ENCODE measurements around the gene KREMEN2. TPM values are rescaled to one million over a fixed set of nuclear protein-coding genes. Genes with fewer than 3 reads are reported as not detected.

KREMEN2 gene
- total and polyA plus RNA-seq, 2 of the 4 experiments (the other 2 are of a cell fraction), result 0.03 TPM; not detected in 1

- no peak overlapping the region for H4K5ac ChIP-seq (ENCODE audit: low read depth, low read length)
- DNase-seq (no peak), ATAC-seq (ENCODE audit: low read depth) (no peak)
- 0 out of 2 replicates have a peak, but pooled peaks cover 3% of the 10 kb centered on the region for H3K9me1 ChIP-seq (ENCODE audit: insufficient read depth, low read length)
- no peak overlapping the region for H3K23ac ChIP-seq (ENCODE audit: low read depth, low read length)
- no peak overlapping the region for H2BK120ac ChIP-seq (ENCODE audit: low read depth, low read length)
- H3K18ac ChIP-seq (ENCODE audit: low read depth, low read length), result no peak overlapping the region
- no peak overlapping the region for H2AFZ ChIP-seq (replicated peaks; ENCODE audit: low read length, poor library complexity)
- H3K36me3 ChIP-seq (ENCODE audit: control insufficient read depth, insufficient read depth, low read length), result peaks cover 21% of the 10 kb centered on the region
- H2BK15ac ChIP-seq (ENCODE audit: low read depth, low read length), result no peak overlapping the region
- no peaks in the 10 kb centered on the region for H3K4me1 ChIP-seq (ENCODE audit: control insufficient read depth, insufficient read depth, low read length)
- H2AK5ac ChIP-seq (ENCODE audit: low read depth, low read length), result no peak overlapping the region
- no peak overlapping the region for H2BK5ac ChIP-seq (ENCODE audit: low read depth, low read length, poor library complexity, severe bottlenecking)
- TF ChIP-seq, protein P1, sequence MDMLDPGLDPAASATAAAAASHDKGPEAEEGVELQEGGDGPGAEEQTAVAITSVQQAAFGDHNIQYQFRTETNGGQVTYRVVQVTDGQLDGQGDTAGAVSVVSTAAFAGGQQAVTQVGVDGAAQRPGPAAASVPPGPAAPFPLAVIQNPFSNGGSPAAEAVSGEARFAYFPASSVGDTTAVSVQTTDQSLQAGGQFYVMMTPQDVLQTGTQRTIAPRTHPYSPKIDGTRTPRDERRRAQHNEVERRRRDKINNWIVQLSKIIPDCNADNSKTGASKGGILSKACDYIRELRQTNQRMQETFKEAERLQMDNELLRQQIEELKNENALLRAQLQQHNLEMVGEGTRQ (IDR thresholded peaks at IDR 0.05; ENCODE audit: low read depth, low read length), result no peak
- TF ChIP-seq ELK1 (IDR thresholded peaks at IDR 0.05; ENCODE audit: borderline replicate concordance, low read depth, low read length) (no peak), RFX5 (IDR thresholded peaks at IDR 0.05; ENCODE audit: low read depth, low read length) (no peak), RCOR1 (IDR thresholded peaks at IDR 0.05; ENCODE audit: insufficient replicate concordance, low read length) (no peak), MXI1 (IDR thresholded peaks at IDR 0.05; ENCODE audit: borderline replicate concordance, low read depth, low read length) (no peak), POLR2A (IDR thresholded peaks at IDR 0.05; ENCODE audit: low read depth, low read length) (no peak), MAFK (IDR thresholded peaks at IDR 0.05; ENCODE audit: low read depth, low read length) (no peak), CEBPB (IDR thresholded peaks at IDR 0.05; ENCODE audit: low read depth, low read length) (no peak), SMC3 (IDR thresholded peaks at IDR 0.05; ENCODE audit: low read depth, low read length) (no peak), NFE2L2 (IDR thresholded peaks at IDR 0.05; ENCODE audit: low read depth, low read length) (no peak), CHD1 (IDR thresholded peaks at IDR 0.05; ENCODE audit: low read depth, low read length) (no peak), MAZ (IDR thresholded peaks at IDR 0.05; ENCODE audit: borderline replicate concordance, low read depth, low read length) (no peak), RAD21 (IDR thresholded peaks at IDR 0.05; ENCODE audit: low read length) (no peak), BHLHE40 (IDR thresholded peaks at IDR 0.05; ENCODE audit: low read depth, low read length) (no peak), FOS (IDR thresholded peaks at IDR 0.05; ENCODE audit: low read depth, low read length) (no peak)
- TF ChIP-seq, protein P2, sequence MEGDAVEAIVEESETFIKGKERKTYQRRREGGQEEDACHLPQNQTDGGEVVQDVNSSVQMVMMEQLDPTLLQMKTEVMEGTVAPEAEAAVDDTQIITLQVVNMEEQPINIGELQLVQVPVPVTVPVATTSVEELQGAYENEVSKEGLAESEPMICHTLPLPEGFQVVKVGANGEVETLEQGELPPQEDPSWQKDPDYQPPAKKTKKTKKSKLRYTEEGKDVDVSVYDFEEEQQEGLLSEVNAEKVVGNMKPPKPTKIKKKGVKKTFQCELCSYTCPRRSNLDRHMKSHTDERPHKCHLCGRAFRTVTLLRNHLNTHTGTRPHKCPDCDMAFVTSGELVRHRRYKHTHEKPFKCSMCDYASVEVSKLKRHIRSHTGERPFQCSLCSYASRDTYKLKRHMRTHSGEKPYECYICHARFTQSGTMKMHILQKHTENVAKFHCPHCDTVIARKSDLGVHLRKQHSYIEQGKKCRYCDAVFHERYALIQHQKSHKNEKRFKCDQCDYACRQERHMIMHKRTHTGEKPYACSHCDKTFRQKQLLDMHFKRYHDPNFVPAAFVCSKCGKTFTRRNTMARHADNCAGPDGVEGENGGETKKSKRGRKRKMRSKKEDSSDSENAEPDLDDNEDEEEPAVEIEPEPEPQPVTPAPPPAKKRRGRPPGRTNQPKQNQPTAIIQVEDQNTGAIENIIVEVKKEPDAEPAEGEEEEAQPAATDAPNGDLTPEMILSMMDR (conservative IDR thresholded peaks at IDR 0.05; ENCODE audit: low read depth, low read length), result no peak
- no TSS peak for BruUV-seq (replicated peaks)
- H2AK9ac ChIP-seq (replicated peaks; ENCODE audit: low read depth, low read length, poor library complexity), result no peak overlapping the region
- no peak overlapping the region for H3K14ac ChIP-seq (replicated peaks; ENCODE audit: low read depth, low read length)
- H3K4me2 ChIP-seq (ENCODE audit: low read depth, low read length), result no peak overlapping the region
- no peak overlapping the region for H2BK20ac ChIP-seq (ENCODE audit: low read depth, low read length)
- POLR2A ChIA-PET (ENCODE audit: unreplicated experiment), result no interaction called here
- H4K8ac ChIP-seq (ENCODE audit: low read depth in 2 of 2, low read length in 2 of 2), result no peak overlapping the region
- H3K9ac ChIP-seq (ENCODE audit: low read depth, low read length), result no peak overlapping the region
- WGBS, 2 experiments (ENCODE audit: extremely low coverage in 2 of 2, insufficient read length in 1 of 2), result 92% methylated on average over 9 of the region's 13 CpGs; no CpG with 5 or more reads in 1 of the 2 experiments
- dilution Hi-C loops (cut with HindIII; ENCODE audit: low sequenced_read_pairs, unreplicated experiment), result no loop called here
- no peaks in the 10 kb centered on the region for H3K9me3 ChIP-seq (ENCODE audit: control insufficient read depth, insufficient read depth, low read length)
- no peak overlapping the region for H3K4me3 ChIP-seq (ENCODE audit: insufficient read depth, low read depth, low read length)
- H3K27ac ChIP-seq (ENCODE audit: insufficient read depth, low read length), result no peak overlapping the region
- CTCF ChIA-PET, result no interaction called here
- no peak overlapping the region for H4K91ac ChIP-seq (ENCODE audit: insufficient read depth, low read depth, low read length)
- H3K27me3 ChIP-seq (ENCODE audit: control insufficient read depth, insufficient read depth, low read length), result peaks cover 24% of the 10 kb centered on the region
- in situ Hi-C loops (cut with MboI; ENCODE audit: low sequenced_read_pairs), result no loop called here
- H3K56ac ChIP-seq (ENCODE audit: extremely low read depth, insufficient read depth, low read length), result no peak overlapping the region
- no peak overlapping the region for H3K4ac ChIP-seq (ENCODE audit: low read depth, low read length)
- intact Hi-C loops (cut with micrococcal nuclease), result no loop called here
- 0 out of 2 replicates have a peak, but pooled peaks cover 8% of the 10 kb centered on the region for H4K20me1 ChIP-seq (ENCODE audit: insufficient read depth, low read length)
- no peaks in the 10 kb centered on the region for H3K79me1 ChIP-seq (ENCODE audit: low read depth in 1 of 2, low read length in 2 of 2)
Measured at GRCh38 chr16:2950353-2950724, 13.7 kb upstream of the KREMEN2 start.
